Epithelial cell of proximal tubule (primary cell): Measurements from ENCODE around the gene CLEC18C. TPM values are rescaled to one million over a fixed set of nuclear protein-coding genes. Genes with fewer than 3 reads are reported as not detected.
"Not testable (repeated sequence)": the region's sequence is repeated elsewhere in the genome, so short reads cannot be mapped to it uniquely, and the experiment has no call there.

Experiments used
- DNase-seq: peaks from one replicate; pipeline ENCODE4 v3.0.0-alpha.2; 2011; ENCODE audit warnings: low read depth
- H3K4me3 ChIP-seq: 2 replicates; pipeline ENCODE4 v1.5.1; 2011; ENCODE audit warnings: low read depth, mild to moderate bottlenecking, low read length
- total RNA-seq: library from RNA; depleted of rRNA; stranded (reverse); fragments of >200 nt; gene quantifications from 2 replicates; pipeline ENCODE4 v1.2.3, GENCODE V29; 2015

CLEC18C gene
- total RNA-seq, 1 donor from 2014 or later: 2.5 TPM

DNA sequence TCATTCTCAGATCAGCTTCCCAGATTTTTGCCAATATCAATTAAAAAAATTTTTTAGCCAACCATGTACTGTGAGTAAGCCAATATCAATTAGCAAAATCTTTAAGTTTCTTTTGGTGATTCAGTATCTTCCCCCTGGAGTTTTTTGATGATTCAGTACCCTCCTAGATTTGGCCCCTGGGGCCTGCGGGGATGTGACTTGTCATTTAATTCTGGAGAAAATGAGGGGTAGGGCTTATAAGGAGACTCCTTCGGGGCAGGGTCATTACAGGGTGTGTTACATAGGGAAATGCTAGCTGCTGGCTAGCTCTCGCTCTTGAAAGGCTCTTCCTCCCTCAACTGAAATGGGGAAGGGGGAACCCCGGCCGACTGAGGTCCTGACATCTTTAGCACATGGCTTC, 17.0 kb downstream of the CLEC18C start:
- DNase-seq, H3K4me3 ChIP-seq: not testable (repeated sequence)

- DNase-seq, H3K4me3 ChIP-seq: not testable (repeated sequence)
These were observed 23.2 kb downstream of the CLEC18C start for GRCh38 chr16:70196683-70197300.

GRCh38 chr16:70197611-70198010, 24.0 kb downstream of the CLEC18C start:
- DNase-seq, H3K4me3 ChIP-seq: not testable (repeated sequence)

- DNase-seq, H3K4me3 ChIP-seq: not testable (repeated sequence)
These were observed 24.6 kb downstream of the CLEC18C start for GRCh38 chr16:70198230-70198629.

DNA sequence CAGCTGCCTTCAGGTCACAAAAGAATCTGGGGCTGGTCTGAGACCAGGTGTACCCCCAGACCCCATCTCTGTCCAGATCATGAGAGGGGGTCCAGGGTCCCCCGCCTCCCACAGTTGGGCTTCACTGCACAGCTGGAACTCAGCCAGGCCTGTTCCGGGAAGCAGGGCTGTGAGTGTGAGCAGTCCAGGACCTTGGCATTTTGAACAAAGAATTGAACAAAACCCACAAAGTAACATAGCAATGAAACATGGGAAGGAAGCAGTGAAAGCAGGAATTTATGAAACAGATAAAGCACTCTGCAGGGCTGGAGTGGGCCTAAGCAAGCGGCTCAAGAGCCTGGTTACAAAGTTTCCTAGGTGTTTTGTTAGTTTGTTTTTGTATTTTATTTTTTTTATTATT, 25.1 kb downstream of the CLEC18C start:
- H3K4me3 ChIP-seq, DNase-seq: not testable (repeated sequence)

DNA sequence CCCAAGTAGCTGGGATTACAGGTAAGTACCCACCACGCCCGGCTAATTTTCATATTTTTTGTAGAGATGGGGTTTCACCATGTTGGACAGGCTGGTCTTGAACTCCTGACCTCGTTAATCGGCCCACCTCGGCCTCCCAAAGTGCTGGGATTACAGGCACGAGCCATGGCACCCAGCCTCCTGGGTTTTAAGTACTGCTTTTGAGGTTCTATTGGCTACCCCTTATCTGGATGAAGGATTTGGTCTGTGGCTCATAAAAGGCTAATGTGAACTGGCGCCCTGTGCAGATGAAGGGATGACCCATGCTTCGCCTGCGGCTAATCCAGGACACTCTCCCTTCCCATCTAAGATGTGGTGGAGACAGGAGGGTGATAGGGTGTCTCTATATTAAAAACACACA, 25.6 kb downstream of the CLEC18C start:
- H3K4me3 ChIP-seq, DNase-seq: not testable (repeated sequence)

DNA sequence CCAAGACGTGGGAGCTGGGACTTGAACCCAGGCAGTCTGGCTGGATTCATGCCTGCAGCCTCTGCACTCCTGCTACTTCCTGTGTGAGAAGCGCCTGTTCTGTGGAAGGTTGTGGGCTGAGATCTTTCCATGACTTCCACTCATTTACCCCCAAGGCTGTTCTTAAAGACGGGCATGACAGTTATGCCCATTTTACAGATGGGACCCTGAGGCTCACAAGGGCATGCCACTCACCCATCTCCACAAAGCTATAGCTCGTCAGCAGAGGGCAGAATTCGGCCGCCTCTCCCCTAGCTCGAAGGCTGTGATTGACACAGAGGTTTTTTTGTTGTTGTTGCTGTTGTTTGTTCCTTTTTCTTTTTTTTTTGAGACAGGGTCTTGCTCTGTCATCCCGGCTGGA, 26.5 kb downstream of the CLEC18C start:
- not testable (repeated sequence) for DNase-seq, H3K4me3 ChIP-seq

GRCh38 chr16:70203508-70203907, 29.9 kb downstream of the CLEC18C start:
- DNase-seq, H3K4me3 ChIP-seq: not testable (repeated sequence)

- DNase-seq, H3K4me3 ChIP-seq: not testable (repeated sequence)
These were observed 30.4 kb downstream of the CLEC18C start for GRCh38 chr16:70204010-70204409.

GRCh38 chr16:70204668-70205405, 31.2 kb downstream of the CLEC18C start:
- not testable (repeated sequence) for H3K4me3 ChIP-seq, DNase-seq

GRCh38 chr16:70206382-70206781, 32.8 kb downstream of the CLEC18C start:
- DNase-seq, H3K4me3 ChIP-seq: not testable (repeated sequence)

- H3K4me3 ChIP-seq, DNase-seq: not testable (repeated sequence)
These were observed 45.0 kb downstream of the CLEC18C start for GRCh38 chr16:70218586-70218985.

DNA sequence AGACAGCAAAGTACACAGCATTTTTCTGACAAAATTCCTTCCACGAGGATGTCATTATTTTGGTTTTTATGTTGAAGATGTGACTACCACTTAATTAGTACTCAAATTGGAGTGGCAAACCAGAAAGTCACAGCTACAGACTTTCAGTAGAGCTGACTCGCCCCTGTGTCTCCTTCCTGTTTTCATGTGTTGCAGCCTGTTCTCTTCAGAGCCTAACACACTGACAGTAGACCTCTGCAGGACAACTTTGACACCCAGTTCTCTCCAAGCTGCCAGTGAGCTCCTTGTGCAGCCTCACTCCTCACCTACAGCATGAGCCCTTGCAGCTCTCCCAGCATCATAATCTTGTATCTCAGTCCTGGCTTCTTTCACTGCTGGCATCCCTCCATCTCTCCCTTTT, 49.0 kb downstream of the CLEC18C start:
- not testable (repeated sequence) for H3K4me3 ChIP-seq, DNase-seq

GRCh38 chr16:70223216-70223615, 49.6 kb downstream of the CLEC18C start:
- DNase-seq, H3K4me3 ChIP-seq: not testable (repeated sequence)

DNA sequence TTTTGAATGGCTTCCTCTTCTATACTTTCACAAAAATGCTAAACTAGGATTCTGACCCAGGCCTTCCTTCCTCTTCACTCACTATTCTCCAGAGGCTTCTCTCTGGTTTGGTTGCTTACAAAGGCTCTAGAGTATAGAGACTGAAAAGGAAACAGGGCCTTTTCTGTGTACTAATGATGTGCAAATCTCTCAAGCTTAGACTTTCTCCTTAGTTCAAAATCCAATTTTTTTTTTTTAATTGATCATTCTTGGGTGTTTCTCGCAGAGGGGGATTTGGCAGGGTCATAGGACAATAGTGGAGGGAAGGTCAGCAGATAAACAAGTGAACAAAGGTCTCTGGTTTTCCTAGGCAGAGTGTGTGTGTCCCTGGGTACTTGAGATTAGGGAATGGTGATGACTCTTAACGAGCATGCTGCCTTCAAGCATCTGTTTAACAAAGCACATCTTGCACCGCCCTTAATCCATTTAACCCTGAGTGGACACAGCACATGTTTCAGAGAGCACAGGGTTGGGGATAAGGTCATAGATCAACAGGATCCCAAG, 50.5 kb downstream of the CLEC18C start:
- H3K4me3 ChIP-seq, DNase-seq: not testable (repeated sequence)

GRCh38 chr16:70224645-70225044, 51.1 kb downstream of the CLEC18C start:
- DNase-seq, H3K4me3 ChIP-seq: not testable (repeated sequence)

DNA sequence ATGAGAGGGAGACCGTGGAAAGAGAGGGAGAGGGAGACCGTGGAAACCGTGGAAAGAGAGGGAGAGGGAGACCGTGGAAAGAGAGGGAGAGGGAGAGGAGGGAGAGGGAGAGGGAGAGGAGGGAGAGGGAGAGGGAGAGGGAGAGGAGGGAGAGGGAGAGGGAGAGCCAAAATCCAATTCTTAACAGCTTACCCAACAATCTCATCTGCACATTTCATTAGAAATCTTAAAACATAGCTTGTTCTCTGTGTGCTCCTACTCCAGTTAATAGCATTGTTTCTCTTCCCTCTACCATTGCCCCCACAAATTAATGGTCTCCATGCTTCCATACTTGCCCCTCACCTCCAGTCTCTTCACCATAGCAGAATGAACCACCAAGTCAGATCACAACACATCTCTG, 51.8 kb downstream of the CLEC18C start:
- DNase-seq, H3K4me3 ChIP-seq: not testable (repeated sequence)

DNA sequence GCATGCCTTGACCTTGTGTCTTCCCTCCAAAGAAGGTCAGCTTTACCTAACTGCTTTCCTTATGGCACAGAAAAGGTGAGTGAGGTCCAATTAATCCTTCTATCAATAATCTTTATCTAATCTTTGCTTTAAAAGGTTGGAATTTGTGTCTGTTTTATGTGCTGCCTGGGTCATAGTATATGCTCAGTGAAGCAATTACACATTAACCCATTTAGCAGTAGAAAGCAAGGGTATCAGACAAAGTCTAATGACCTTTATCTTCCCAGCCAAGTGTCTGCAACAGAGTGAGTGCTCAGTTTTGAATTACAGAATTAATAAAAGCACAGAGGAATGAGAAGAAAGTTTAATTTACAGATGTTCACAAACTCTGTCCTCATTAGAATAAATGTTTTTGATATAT, 52.4 kb downstream of the CLEC18C start:
- DNase-seq, H3K4me3 ChIP-seq: not testable (repeated sequence)

DNA sequence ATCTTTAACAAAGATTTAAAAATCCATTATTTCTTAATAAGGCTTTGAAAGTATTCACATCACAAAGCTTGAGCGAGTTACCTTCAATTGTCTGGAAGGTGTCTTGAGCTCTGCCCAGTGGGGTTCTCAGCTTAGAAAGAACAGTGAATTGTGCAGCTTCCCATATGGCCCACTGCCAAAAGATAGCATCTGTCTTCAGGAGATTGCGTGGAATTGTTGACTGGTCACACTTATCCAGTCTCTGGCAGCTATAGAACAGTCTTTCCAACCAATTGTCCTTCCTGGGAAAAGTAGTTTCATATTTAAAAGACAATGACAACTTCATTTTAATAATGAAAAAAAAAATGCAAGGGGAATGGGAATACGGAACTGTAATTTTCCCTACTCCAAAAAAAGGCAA, 58.2 kb downstream of the CLEC18C start:
- DNase-seq: not testable (repeated sequence)

More for the DNA sequence above, 58.2 kb downstream of the CLEC18C start:
- H3K4me3 ChIP-seq: not testable (repeated sequence)
